ENCODE data around the gene CRYAB.

CRYAB gene, protein sequence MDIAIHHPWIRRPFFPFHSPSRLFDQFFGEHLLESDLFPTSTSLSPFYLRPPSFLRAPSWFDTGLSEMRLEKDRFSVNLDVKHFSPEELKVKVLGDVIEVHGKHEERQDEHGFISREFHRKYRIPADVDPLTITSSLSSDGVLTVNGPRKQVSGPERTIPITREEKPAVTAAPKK

DNA sequence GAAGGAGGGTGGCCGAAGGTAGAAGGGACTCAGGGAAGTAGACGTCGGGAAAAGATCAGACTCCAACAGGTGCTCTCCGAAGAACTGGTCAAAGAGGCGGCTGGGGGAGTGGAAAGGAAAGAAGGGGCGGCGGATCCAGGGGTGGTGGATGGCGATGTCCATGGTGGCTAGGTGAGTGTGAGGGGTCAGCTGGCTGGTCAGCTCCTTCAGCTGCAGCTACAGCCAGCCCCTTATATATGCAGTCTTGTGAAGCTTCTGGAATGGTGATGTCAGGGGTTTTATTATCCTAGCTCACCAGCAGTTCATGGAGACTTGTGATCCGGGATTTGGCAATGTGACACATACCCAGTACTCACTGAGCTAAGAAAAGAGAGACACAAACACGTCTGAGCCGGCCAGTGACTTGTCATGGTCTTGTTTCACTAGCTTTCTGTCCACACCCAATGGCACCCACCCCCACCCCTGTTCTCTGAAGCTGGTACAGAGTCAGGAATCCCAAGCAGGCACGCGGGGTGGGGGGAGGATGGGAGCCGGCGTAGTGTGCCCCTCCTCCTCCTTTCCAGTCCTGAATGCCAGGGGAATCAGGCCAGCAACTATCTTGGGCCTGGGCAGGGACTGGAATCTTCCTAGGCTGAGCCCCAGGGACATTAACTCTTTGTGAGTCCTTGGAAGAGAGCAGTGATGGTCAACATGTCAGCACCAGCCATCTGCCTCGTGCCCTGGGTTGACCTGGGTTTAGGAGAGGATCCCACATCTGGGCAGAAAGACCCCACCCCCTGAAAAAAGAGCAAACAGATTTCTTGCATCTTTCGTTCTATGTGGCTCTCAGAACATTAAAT is at the start of gene CRYAB:
CRYAB (minus strand) TSS at position 208 of the 839 bp plus-strand sequence; CDS start at position 162, 46 bp downstream.
- no peak for DNase-seq

- DNase-seq: no peak
These were observed 49.3 kb upstream of the CRYAB start for GRCh38 chr11:111960916-111961315.

- DNase-seq: no peak
These were observed 46.3 kb upstream of the CRYAB start for GRCh38 chr11:111957663-111958444.

DNA sequence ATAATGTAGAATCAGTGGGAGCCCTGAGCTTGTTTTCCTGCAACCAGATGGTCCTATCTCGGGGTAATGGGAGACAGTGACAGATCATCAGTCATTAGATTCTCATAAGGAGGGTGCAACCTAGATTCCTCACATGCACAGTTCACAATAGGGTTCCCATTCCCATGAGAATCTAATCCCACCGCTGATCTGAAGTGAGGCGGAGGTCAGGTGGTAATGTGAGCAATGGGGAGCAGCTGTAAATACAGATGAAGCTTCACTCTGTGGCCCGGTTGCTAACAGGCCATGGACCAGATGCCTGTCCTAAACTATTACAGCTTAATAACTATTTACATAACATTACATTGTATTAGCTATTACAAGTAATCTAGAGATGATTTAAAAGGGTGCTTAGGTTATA is 42.6 kb upstream of the CRYAB start:
- no peak for DNase-seq

GRCh38 chr11:111951565-111951964 is 40.0 kb upstream of the CRYAB start:
- DNase-seq: no peak

DNA sequence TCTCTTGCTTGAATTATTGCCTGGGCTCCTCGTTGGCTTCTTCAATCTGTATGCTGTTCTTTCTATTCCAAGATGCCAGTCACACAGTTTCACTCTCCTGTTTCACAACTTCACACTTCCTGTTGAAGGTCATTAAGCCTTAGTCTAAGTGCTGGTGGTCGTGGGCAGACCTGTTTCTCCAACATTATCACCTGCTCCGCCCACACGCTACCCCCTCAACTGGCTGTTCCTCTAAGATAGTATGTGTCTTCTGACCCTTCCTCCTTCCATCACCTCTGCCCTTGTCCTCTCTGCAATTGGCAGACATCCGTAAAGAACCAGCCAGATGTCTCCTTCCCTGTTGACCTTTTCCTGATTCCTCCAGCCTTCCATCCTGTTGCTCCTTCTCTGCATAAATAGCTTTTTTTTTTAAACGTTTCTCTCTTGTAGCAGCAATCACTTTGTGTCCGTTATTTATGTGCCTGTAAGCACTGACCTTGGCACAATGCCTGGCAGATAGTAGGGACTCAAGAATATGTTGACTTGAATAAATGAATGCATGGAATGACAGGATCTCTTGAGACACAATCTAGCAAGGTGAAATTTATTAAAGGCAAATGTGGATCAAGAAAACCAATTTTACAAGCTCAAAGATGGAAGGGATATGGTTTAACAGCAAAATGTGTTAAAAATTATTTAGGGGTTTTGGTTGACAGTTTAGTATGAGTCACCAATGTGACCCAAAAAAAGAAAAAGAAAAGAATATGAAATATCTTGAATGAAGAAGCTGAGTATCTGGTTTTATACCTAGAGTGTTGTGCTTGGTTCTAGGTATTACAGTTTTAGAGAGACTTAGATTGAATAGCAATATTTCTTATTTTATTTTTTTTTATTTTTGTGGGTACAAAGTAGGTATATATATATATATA is 38.2 kb upstream of the CRYAB start:
- no peak for DNase-seq

DNA sequence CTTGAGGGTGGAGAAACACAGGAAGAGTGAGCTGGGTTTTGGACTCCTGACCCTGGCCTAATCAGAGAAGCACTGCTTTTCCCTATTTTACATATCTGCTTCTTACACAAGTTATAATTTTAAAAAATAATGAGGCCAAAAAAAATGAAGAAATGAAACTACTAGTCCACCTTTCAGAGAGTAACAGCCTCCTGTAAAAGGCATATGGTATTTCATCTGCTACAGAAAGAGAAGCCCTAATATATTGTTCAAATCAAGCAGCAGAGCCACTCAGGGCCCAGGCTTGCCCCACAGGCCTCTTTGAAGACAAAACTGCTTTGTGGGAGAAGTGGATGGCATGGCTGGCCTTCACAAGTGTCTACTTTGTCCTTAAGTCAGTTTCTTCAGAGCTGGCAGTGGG is 35.6 kb upstream of the CRYAB start:
- no peak for DNase-seq

GRCh38 chr11:111946499-111946898 is 34.9 kb upstream of the CRYAB start:
- DNase-seq: no peak

DNA sequence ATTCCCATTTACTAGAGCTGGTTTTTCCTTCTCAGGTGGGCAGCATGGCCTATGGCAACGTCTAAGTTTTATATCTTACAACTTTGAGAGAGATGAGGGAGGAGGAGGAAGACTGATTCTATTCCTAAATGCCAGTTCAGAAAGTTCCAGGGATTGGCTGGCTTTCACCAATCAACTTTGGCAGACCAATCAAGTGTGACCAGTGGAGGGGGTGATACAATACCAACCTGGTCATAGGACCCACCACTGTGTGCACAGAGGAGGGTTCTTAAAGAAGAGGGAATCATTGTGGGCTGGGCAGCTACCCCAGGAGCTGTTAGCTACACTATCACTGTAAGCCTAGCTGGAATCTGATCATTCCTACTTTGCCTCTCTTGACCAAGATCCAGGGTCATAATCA is 33.6 kb upstream of the CRYAB start:
- no peak for DNase-seq

DNA sequence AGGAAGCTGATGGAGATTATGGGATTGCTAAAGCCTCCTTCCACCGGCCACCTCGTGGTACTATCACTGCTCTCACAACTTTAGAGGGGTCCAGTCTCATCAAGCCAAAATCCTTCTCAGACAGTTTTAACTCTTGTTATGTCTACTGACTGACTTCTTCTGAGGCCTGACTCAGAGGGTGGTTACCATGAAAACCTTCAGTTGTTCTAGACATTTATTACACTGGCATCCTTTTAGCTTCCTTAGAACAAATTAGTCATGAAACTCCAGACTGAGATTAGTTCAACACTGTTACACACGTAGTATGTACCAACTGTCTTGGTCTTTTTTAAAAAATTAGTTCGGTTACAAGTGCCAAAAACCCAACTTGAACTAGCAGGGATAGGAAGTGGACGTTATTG is 33.1 kb upstream of the CRYAB start:
- DNase-seq: no peak

DNA sequence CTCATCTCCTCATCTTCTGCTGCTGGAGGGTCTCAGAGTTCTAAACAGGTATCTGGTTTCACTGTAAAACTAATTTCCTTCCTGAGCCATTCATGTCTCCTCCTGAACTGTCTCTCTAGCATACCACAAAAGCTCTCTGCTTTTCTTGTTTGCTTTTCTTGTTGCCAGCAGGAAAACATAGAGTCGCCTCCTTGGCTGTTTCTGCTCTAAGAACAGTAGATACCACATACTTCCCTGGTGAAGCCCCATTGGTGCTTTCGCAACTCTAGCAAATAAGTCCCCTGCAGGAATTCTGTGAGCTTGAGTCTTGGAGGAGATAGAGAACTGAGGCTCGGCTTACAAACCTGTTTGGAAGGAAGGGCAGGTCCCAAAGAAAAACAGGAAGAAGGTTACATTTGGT is 32.6 kb upstream of the CRYAB start:
- no peak for DNase-seq

- no peak for DNase-seq
These were observed 31.3 kb upstream of the CRYAB start for GRCh38 chr11:111942829-111943228.

- DNase-seq: no peak
These were observed 30.4 kb upstream of the CRYAB start for GRCh38 chr11:111941963-111942362.

- no peak for DNase-seq
These were observed 28.4 kb upstream of the CRYAB start for GRCh38 chr11:111939836-111940604.

DNA sequence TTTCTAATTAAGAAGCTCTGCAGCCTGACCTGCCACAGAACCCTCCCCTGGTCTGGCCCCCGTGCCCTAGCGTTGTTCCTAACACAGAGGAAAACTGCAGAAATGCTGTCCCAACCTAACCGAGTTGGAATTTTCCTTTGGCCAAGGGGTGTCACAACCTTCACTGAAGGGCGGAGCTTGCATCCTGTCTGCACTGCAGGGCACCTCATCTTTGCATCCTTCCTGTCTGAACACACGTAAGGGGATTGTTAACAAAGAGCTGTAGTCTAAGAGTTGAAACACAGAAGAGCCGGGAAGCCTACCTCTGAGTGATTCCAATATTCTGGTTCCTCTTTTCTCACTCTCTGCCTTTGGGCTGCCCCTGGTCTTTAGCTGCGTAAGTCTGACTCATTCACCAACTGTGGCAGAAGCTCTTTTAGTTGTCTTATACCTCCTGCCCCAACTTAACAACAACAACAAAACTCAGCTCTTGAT is 27.2 kb upstream of the CRYAB start:
- no peak for DNase-seq

DNA sequence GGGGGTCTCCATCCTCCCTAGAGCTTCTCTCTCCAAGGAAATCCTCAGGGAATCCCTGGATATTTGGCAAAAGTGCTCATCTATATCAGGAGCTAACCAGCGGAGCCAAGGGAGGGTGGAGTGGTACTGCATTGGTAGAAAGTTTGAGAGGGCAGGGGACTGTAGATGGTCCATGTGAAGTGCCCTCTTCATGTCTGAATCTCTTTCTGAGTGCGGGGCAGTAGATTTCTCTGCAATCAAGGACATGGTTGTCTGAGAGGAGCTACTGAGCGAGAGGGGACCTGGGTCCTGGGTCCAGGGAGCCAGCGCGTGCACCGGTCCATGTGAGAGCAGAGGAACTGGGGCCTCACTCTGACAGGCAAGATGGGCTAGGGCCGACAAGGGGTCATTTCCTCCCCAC is 26.3 kb upstream of the CRYAB start:
- DNase-seq: no peak

GRCh38 chr11:111937461-111937769 is 25.8 kb upstream of the CRYAB start:
- no peak for DNase-seq

GRCh38 chr11:111936040-111936540 is 24.5 kb upstream of the CRYAB start:
- DNase-seq: no peak

GRCh38 chr11:111935317-111936039 is 23.9 kb upstream of the CRYAB start:
- DNase-seq: no peak

GRCh38 chr11:111934306-111934705 is 22.7 kb upstream of the CRYAB start:
- DNase-seq: no peak

DNA sequence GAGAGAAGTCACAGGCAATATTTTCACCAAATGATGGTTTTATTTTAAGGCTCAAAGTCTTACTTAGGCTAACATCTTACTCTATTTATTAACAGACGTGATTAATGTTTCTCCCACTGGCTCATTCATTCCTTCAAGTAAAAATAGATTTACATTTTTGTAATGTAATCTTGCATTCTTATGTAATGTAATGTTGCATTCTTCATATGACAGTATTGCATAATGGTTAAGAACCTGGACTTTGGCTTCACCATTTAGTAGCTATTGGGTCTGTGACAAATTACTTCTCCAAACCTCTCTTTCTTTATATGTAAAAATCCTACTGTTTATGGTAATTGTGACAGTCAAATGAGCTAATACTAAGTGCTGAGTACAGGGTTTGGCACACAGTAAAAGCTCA is 22.3 kb upstream of the CRYAB start:
- no peak for DNase-seq
